ENCODE measurements around the gene DROSHA. TPM values are rescaled to one million over a fixed set of nuclear protein-coding genes. Genes with fewer than 3 reads are reported as not detected.

DROSHA gene
- total RNA-seq (2022; extraction: Qiagen RNA extraction) = 39.4 to 48.0 TPM (median 41.4 TPM) in 5 replicates

DNA sequence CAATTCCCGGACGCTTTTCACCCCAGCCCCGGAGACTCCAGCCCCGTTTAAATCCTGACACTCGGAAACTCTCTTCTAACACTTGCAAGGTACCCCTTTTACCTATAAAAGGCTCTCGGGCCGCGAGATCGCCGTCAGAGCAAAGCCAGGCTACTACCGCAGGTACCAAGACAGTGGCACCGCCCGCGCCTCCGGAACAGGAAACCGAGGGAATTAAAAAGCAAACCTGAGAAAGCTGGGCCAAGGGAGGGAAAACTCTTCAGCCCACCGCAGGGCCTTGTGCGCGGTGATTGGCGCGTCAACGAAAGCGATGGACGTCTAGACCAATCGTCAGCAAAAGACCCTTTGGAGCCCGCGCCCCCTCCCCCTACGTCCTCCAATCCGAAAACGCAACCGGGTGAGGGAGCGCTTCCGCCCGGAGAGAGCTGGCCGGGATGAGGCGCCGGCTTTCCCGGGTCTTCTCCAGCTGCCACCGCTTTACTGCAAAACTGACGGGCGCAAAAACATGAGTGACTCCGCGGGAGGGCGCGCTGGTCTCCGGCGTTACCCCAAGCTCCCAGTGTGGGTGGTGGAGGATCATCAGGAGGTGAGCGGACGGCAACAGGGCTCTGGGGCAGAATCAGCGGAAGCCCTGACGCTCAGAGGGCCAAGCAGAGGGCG is at the start of gene DROSHA, which contains the start of gene C5orf22:
Gene DROSHA, minus strand, starts transcription at position 206 of the 660 bp plus-strand sequence. CDS start 3,034 bp downstream, outside the sequence.
Gene C5orf22, plus strand, starts transcription at position 414 of the 660 bp plus-strand sequence. Its CDS starts 92 bp downstream, at position 506.

Other genes with a start within 250 kb of the DROSHA start
- 10.3 to 17.4 TPM (median 12.1 TPM) in 5 replicates for gene C5orf22, start 208 bp upstream of the DROSHA start, total RNA-seq (2022; extraction: Qiagen RNA extraction)
- 0.10 to 0.27 TPM (median 0.12 TPM) in 5 replicates for gene PDZD2, start 107.0 kb upstream of the DROSHA start, total RNA-seq (2022; extraction: Qiagen RNA extraction)